GM21390 (cell line): ENCODE results near the gene DDX42.
"Not testable (repeated sequence)": the region's sequence is repeated elsewhere in the genome, so short reads cannot be mapped to it uniquely, and the experiment has no call there.

Experiments used
- ATAC-seq: cut with Tn5 transposase; IDR thresholded peaks from one replicate; pipeline ENCODE4 v1.9.1; 2021; ENCODE audit not compliant: unreplicated experiment

DDX42 gene

GRCh38 chr17:63774969-63775265 is 947 bp downstream of the DDX42 start:
- ATAC-seq = no peak

- ATAC-seq = no peak
Measured at GRCh38 chr17:63775420-63775819, 1.4 kb downstream of the DDX42 start.

DNA sequence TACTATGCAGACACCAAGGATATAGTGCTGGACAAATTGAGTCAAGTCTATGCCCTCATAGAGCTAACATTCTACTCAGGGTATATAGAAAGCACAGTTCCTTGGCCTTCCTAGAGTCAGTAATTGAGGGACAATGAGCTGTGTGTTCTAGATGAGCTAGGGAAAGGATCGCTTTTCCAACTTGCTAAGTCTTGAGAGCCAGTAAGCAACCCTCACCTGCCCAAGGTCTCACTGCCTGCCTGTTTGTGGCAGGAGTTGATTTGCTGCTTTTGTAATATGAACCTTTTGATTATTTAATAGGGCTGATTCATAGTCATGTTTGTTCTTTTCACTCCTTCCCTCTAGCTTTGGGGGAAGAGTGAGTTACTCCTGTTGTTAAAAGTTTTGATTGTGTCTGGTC is 6.5 kb downstream of the DDX42 start:
- no peak for ATAC-seq

- ATAC-seq = no peak
Measured at GRCh38 chr17:63780928-63781327, 7.0 kb downstream of the DDX42 start.

GRCh38 chr17:63783522-63783921 is 9.6 kb downstream of the DDX42 start:
- ATAC-seq = no peak

GRCh38 chr17:63785556-63785955 is 11.6 kb downstream of the DDX42 start:
- ATAC-seq = no peak

- ATAC-seq = no peak
Measured at GRCh38 chr17:63786117-63786516, 12.1 kb downstream of the DDX42 start.

GRCh38 chr17:63786971-63787711 is 13.2 kb downstream of the DDX42 start:
- ATAC-seq = no peak

- no peak for ATAC-seq
Measured at GRCh38 chr17:63790057-63790456, 16.1 kb downstream of the DDX42 start.

DNA sequence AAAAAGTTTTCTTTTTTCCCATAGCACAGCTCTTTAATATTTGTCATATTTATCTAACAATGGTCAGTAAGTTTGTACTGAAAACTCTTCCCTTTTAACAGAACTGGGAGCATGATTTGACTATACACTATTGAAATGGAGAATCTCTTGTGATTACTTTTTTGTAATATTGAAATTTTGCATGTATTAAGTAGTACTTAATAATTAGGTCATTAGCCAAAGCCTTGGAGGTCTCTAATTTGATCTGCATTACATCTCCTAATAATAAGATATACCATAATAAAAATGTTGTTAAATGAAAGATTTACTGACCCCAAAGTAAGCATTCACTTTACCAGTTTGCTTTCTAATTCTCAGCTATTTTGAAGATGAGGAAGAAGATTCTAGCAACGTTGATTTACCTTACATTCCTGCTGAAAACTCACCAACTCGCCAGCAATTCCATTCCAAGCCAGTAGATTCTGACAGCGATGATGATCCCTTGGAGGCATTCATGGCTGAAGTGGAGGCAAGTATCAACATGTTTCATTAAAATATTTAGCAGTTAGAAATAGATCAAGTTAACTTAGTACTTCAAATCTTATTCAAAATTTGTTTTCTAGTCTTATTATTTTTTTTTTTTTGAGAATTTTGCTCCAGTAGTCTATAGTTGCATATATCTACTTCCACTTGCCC is 18.2 kb downstream of the DDX42 start:
- no peak for ATAC-seq

- ATAC-seq = not testable (repeated sequence)
Measured at GRCh38 chr17:63796375-63796774, 22.4 kb downstream of the DDX42 start.

- ATAC-seq = no peak
Measured at GRCh38 chr17:63798572-63799106, 24.7 kb downstream of the DDX42 start.

DNA sequence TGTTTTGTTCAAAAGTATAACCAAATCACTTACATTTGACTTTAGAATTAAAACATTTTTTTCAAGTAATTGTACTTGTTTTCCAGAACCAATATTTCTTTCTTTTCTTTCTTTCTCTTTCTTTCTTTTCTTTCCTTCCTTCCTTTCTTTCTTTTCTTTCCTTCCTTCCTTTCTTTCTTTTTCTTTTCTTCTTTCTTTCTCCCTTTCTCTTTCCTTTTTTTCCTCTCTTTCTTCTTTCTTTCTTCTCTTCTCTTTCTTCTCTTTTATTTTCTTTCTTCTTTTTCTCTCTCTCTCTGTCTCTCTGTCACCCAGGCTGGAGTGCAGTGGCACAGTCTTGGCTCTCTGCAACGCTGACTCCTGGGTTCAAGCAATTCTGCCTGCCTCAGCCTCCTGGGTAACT is 26.8 kb downstream of the DDX42 start:
- ATAC-seq = no peak

DNA sequence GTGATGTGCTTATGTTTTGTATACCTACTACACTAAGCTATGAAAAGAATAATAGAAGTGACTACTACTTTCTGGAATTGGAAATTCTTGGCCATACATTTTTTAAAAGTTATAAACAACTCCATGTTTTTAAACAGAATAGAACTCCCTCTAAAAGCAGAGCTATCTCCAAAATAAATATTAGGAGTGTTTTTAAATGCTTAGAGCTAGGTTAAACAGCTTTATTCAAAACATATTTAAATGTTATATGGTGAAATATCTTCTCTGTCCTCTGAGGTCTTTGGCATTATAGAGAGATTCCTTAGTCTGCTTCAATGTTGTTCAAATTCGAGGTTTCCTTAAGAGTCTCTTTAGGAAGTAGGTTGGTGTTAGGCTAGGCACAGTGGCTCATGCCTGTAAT is 30.4 kb downstream of the DDX42 start:
- no peak for ATAC-seq

- no peak for ATAC-seq
Measured at GRCh38 chr17:63805591-63805990, 31.6 kb downstream of the DDX42 start.

DNA sequence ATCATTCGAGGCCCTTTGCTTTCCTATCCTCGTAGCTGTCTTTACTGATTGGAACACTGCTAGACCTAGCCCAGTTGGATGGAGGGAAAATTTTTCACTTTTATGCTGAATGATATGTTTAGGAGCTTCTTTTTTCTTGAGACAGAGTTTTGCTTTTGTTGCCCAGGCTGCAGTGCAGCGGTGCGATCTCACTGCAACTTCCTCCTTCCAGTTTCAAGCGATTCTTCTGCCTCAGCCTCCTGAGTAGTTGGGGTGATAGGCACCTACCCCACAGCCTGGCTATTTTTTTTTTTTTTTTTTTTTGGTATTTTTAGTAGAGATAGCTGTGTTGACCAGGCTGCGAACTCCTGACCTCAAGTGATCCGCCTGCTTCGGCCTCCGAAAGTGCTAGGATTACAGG is 36.0 kb downstream of the DDX42 start:
- ATAC-seq = no peak

DNA sequence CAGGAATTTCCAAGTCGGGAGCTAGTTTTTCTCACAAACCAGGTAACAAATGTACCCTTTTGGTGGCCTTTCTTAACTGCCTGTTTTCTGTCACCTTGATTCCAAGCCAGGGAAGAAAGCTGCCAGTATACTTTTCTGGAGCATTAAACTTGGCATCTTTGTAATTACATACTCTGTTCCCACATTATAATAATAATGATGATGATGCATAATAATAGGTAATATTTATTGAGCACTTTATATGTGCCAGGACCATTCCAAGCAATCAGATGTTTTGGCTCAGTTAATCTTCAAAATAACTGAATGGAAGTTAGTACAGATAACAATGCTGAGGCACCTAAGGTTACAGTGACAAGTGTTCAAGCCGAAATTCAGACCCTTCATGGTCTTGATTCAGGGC is 42.2 kb downstream of the DDX42 start:
- no peak for ATAC-seq

DNA sequence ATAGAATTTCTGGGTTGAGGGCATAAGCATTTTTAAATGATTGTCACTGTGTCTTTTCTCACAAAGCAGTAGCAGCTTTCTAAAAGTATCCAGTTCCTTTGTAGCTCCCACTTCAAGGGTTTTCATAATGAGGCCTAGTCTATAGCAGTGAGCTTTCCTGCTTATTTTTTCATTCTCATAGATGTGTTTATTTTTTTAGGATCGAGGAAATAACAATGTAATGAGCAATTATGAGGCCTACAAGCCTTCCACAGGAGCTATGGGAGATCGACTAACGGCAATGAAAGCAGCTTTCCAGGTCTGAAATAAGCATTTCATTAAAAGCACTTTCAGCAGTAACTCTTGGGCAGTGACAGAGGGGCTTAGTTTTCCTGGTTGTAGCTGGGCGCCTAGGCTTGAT is 42.7 kb downstream of the DDX42 start:
- ATAC-seq = no peak

- no peak for ATAC-seq
Measured at GRCh38 chr17:63817736-63818385, 43.9 kb downstream of the DDX42 start.

DNA sequence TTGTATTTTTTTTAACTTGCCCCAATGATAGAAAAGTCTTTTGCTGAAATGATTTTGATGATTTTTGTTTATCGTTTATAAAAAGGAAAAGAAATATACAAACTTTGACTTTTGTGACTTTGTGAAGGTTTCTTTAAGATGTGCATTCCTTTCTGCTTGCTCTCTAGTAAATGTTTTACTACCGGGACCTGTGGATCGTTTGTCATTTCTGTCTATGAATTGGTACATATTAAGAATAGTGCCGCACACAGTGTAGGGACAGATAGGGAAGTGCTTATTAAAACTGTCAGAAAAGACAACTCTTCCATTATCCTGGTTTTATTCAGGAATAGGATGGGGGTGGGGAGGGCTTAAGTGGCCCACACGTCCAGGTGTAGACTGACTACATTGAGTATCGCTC is 45.2 kb downstream of the DDX42 start:
- no peak for ATAC-seq

DNA sequence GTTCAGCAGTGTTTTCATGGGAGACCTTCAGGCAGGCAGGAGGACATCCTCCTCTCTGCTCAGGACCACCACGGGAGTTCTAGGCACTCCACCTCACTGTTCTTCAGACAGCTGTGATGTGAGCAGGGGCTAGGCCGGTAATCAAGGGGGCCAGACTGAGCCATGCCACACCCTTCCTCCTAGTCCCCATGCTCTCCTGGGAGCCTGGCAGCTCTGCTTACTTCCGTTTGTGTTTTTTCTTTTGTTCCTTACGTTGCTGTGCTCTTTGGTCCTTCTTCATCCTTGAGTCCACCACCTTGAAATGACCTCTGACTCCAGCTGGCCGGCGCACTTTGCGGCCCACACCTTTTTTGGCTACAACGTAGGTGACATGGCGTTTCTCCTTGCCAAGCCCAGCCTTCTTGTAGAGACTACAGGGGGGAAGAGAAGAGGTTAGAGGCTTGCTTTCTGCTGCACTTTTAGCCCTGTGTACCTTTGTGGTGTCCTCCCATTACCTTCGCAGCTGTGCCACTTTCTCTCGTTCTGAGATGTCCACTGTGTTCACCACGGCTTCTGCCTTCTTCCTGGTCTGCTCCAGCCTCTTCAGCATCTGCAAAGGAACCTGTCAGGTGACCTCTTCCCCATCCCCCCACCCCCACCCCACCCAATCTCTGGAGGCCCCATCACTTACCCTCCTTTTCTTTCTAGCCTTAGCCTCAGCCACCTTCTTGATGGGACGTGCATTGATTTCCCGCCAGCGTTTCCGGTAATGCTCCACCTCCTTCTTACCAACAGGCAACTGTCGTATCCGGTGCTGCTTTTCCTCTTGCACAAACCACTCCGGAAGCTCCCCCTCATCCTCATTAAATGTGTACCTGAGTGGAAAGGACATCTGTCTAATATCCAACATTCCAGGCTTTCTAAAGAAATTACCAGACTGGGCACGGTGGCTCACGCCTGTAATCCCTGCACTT is 45.9 kb downstream of the DDX42 start:
- ATAC-seq = no peak
